Measurements from ENCODE around the gene PIEZO2.

The PIEZO2 gene

GRCh38 chr18:10985689-10986088 lies 163.7 kb downstream of the PIEZO2 start:
- ATAC-seq, result no peak
- no peak for TF ChIP-seq ZNF70 (CRISPR knock-in tag; IDR thresholded peaks at IDR 0.05)
- TF ChIP-seq ESRRG (CRISPR knock-in tag; IDR thresholded peaks at IDR 0.05), result no peak
- TF ChIP-seq OSR1 (CRISPR knock-in tag; IDR thresholded peaks at IDR 0.05), result no peak
- TF ChIP-seq ZFP3 (CRISPR knock-in tag; IDR thresholded peaks at IDR 0.05), result no peak
- TF ChIP-seq GLIS3 (CRISPR knock-in tag; IDR thresholded peaks at IDR 0.05), result no peak
- TF ChIP-seq PATZ1 (CRISPR knock-in tag; IDR thresholded peaks at IDR 0.05; ENCODE audit: borderline replicate concordance), result no peak
- TF ChIP-seq PPARA (CRISPR knock-in tag; IDR thresholded peaks at IDR 0.05; ENCODE audit: borderline replicate concordance), result no peak
- TF ChIP-seq ZNF565 (CRISPR knock-in tag; conservative IDR thresholded peaks at IDR 0.05; ENCODE audit: low read depth), result no peak
- TF ChIP-seq BACH2 (CRISPR knock-in tag; IDR thresholded peaks at IDR 0.05; ENCODE audit: borderline replicate concordance), result no peak
- TF ChIP-seq ZFP30 (CRISPR knock-in tag; IDR thresholded peaks at IDR 0.05), result no peak
- TF ChIP-seq ZNF8 (CRISPR knock-in tag; IDR thresholded peaks at IDR 0.05), result no peak
- TF ChIP-seq TOX (CRISPR knock-in tag; IDR thresholded peaks at IDR 0.05; ENCODE audit: borderline replicate concordance), result no peak
- TF ChIP-seq TSHZ2 (CRISPR knock-in tag; IDR thresholded peaks at IDR 0.05), result no peak
- no peak for TF ChIP-seq TCF4 (CRISPR knock-in tag; IDR thresholded peaks at IDR 0.05; ENCODE audit: borderline replicate concordance)
- TF ChIP-seq POU6F1 (CRISPR knock-in tag; IDR thresholded peaks at IDR 0.05; ENCODE audit: borderline replicate concordance, low read depth), result no peak
- no peak for TF ChIP-seq ARNTL (CRISPR knock-in tag; IDR thresholded peaks at IDR 0.05; ENCODE audit: borderline replicate concordance, low read depth)

GRCh38 chr18:10979411-10979810 lies 170.0 kb downstream of the PIEZO2 start:
- no peak for TF ChIP-seq TOX (CRISPR knock-in tag; IDR thresholded peaks at IDR 0.05; ENCODE audit: borderline replicate concordance)
- no peak for TF ChIP-seq ZC3H10 (CRISPR knock-in tag; IDR thresholded peaks at IDR 0.05)
- no peak for TF ChIP-seq CREB5 (CRISPR knock-in tag; IDR thresholded peaks at IDR 0.05; ENCODE audit: low read depth)
- TF ChIP-seq GLIS3 (CRISPR knock-in tag; IDR thresholded peaks at IDR 0.05), result no peak
- no peak for TF ChIP-seq RARB (CRISPR knock-in tag; IDR thresholded peaks at IDR 0.05)
- TF ChIP-seq POU6F1 (CRISPR knock-in tag; IDR thresholded peaks at IDR 0.05; ENCODE audit: borderline replicate concordance, low read depth), result no peak
- no peak for TF ChIP-seq BACH2 (CRISPR knock-in tag; IDR thresholded peaks at IDR 0.05; ENCODE audit: borderline replicate concordance)
- no peak for TF ChIP-seq TCF4 (CRISPR knock-in tag; IDR thresholded peaks at IDR 0.05; ENCODE audit: borderline replicate concordance)
- ATAC-seq, result no peak

- no peak for ATAC-seq
- no peak for TF ChIP-seq ZFP30 (CRISPR knock-in tag; IDR thresholded peaks at IDR 0.05)
- no peak for TF ChIP-seq SNAI2 (CRISPR knock-in tag; IDR thresholded peaks at IDR 0.05)
- TF ChIP-seq PPARA (CRISPR knock-in tag; IDR thresholded peaks at IDR 0.05; ENCODE audit: borderline replicate concordance), result no peak
- no peak for TF ChIP-seq ZNF70 (CRISPR knock-in tag; IDR thresholded peaks at IDR 0.05)
- no peak for TF ChIP-seq CREB5 (CRISPR knock-in tag; IDR thresholded peaks at IDR 0.05; ENCODE audit: low read depth)
- no peak for TF ChIP-seq ZC3H10 (CRISPR knock-in tag; IDR thresholded peaks at IDR 0.05)
- no peak for TF ChIP-seq ISL1 (CRISPR knock-in tag; IDR thresholded peaks at IDR 0.05)
- no peak for TF ChIP-seq BACH2 (CRISPR knock-in tag; IDR thresholded peaks at IDR 0.05; ENCODE audit: borderline replicate concordance)
- no peak for TF ChIP-seq POU6F1 (CRISPR knock-in tag; IDR thresholded peaks at IDR 0.05; ENCODE audit: borderline replicate concordance, low read depth)
- TF ChIP-seq TOX (CRISPR knock-in tag; IDR thresholded peaks at IDR 0.05; ENCODE audit: borderline replicate concordance), result no peak
- TF ChIP-seq CSRNP3 (CRISPR knock-in tag; IDR thresholded peaks at IDR 0.05), result no peak
Observed at GRCh38 chr18:10977042-10977441, 172.3 kb downstream of the PIEZO2 start.

Data from SK-N-SH treated with all-trans-retinoic acid at 6 μM for 48 hours (cell line).